Measurements from ENCODE around the gene LAMA4.

- TF ChIP-seq CTCF (IDR thresholded peaks at IDR 0.05) (no peak), EP300 (IDR thresholded peaks at IDR 0.05) (no peak)
Observed at GRCh38 chr6:112196306-112196705, 58.1 kb downstream of the LAMA4 start.
